HG02885 (cell line): ENCODE data around the gene RAB12.
"Not testable (repeated sequence)": the region's sequence is repeated elsewhere in the genome, so short reads cannot be mapped to it uniquely, and the experiment has no call there.

Experiments used
- ATAC-seq: cut with Tn5 transposase; IDR thresholded peaks from one replicate; pipeline ENCODE4 v1.9.1; 2021; ENCODE audit warnings: mild to moderate bottlenecking; ENCODE audit not compliant: unreplicated experiment, poor library complexity

The RAB12 gene

GRCh38 chr18:8608795-8609658 lies at the start of gene RAB12:
TSS of gene RAB12 (plus strand) at chr18:8609437. CDS start at chr18:8609440, 3 bp downstream.
- peak; percentile 66 for ATAC-seq

- no peak for ATAC-seq
Measured at GRCh38 chr18:8559612-8560186, 49.5 kb upstream of the RAB12 start.

GRCh38 chr18:8561123-8561910 lies 47.9 kb upstream of the RAB12 start:
- no peak for ATAC-seq

- ATAC-seq = no peak
Measured at GRCh38 chr18:8562070-8562469, 47.2 kb upstream of the RAB12 start.

GRCh38 chr18:8562919-8563318 lies 46.3 kb upstream of the RAB12 start:
- no peak for ATAC-seq

GRCh38 chr18:8571399-8571798 lies 37.8 kb upstream of the RAB12 start:
- ATAC-seq = no peak

GRCh38 chr18:8573766-8574165 lies 35.5 kb upstream of the RAB12 start:
- not testable (repeated sequence) for ATAC-seq

- no peak for ATAC-seq
Measured at GRCh38 chr18:8584798-8585197, 24.4 kb upstream of the RAB12 start.

GRCh38 chr18:8586941-8587340 lies 22.3 kb upstream of the RAB12 start:
- no peak for ATAC-seq

GRCh38 chr18:8595445-8595844 lies 13.8 kb upstream of the RAB12 start:
- ATAC-seq = no peak

- peak; percentile 70 for ATAC-seq
Measured at GRCh38 chr18:8601277-8602032, 7.8 kb upstream of the RAB12 start.

GRCh38 chr18:8602040-8602439 lies 7.2 kb upstream of the RAB12 start:
- peak; percentile 19 for ATAC-seq

- no peak for ATAC-seq
Measured at GRCh38 chr18:8602557-8602956, 6.7 kb upstream of the RAB12 start.

GRCh38 chr18:8603663-8604520 lies 5.3 kb upstream of the RAB12 start:
- ATAC-seq = no peak

GRCh38 chr18:8605974-8606373 lies 3.3 kb upstream of the RAB12 start:
- no peak for ATAC-seq

GRCh38 chr18:8607776-8608742 lies 1.2 kb upstream of the RAB12 start:
- peak; percentile 50 for ATAC-seq

GRCh38 chr18:8609659-8610458 lies 622 bp downstream of the RAB12 start:
- peak; percentile 3 for ATAC-seq

- no peak for ATAC-seq
Measured at GRCh38 chr18:8610459-8610851, 1.2 kb downstream of the RAB12 start.
